GM19468 (cell line): ENCODE measurements around the gene SLC26A2.
A peak's percentile ranks its signal among the peaks of the same experiment; 100 is the strongest.

Experiments
- ATAC-seq: cut with Tn5 transposase; IDR thresholded peaks from one replicate; pipeline ENCODE4 v1.9.1; 2021; ENCODE audit warnings: mild to moderate bottlenecking, moderate library complexity, moderate number of reproducible peaks; ENCODE audit not compliant: unreplicated experiment; ENCODE audit errors: extremely low read depth

The SLC26A2 gene

DNA sequence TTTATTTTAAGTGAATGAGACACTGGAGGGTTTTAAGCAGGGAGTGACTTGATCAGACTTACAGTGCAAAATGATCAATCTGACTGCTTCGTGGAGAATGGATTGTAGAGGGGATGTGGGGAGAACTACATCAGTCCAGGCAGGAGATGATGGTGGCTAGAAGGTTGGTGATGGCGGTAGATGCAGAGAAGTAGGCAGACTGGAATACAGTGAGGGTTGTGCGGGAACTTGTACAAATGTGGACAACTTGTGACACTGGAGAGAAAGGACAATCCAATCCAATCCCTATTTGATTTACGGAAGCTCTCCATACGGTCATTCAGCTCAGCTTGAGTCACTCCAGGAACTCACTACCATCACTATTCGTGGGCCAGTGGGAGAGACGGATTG is 39.3 kb downstream of the SLC26A2 start:
- no peak for ATAC-seq

DNA sequence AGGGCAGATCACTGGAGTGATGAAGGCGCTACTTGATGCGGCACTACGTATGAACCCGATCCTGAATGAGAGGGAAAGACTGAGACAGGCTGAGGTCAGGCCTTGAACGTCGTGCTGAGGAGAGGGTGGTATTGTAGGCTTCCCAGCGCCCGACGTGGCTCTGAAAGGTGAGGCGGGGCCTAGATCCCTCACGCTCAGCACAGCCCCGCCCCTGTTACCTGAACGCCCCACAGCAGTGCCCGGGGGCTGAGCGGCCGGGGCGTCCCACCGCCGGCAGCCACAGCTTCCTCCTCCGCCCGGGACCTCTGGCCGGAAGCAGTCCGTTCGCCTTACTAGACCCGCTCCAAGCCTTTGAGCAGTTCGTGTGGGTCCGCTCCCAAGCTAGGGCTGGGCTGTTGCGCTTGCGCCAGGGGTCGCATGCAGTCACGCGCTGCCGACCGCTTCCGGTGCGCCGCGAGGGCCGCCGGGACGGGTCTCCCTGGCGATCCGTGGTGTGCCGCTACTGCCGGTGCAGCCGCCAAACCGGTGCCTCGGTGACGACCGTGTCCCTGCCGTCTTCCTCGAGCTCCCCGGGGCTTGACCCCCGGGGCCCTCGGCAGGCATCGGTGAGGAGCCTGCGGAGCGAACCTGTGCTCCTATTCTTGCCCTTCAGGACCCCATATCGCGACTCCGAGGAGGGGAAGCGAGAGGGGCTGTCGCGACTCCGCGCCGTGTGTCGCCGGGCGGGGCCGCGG is 39.9 kb downstream of the SLC26A2 start, which contains the start of the genes HMGXB3 and TIGD6:
HMGXB3 (plus strand) TSS at position 484 of the 734 bp plus-strand sequence. CDS start 4,114 bp downstream, outside the sequence.
TIGD6 (minus strand) TSS at position 399 of the 734 bp plus-strand sequence. CDS start 4,306 bp downstream, outside the sequence.
- peak; percentile 82 for ATAC-seq

DNA sequence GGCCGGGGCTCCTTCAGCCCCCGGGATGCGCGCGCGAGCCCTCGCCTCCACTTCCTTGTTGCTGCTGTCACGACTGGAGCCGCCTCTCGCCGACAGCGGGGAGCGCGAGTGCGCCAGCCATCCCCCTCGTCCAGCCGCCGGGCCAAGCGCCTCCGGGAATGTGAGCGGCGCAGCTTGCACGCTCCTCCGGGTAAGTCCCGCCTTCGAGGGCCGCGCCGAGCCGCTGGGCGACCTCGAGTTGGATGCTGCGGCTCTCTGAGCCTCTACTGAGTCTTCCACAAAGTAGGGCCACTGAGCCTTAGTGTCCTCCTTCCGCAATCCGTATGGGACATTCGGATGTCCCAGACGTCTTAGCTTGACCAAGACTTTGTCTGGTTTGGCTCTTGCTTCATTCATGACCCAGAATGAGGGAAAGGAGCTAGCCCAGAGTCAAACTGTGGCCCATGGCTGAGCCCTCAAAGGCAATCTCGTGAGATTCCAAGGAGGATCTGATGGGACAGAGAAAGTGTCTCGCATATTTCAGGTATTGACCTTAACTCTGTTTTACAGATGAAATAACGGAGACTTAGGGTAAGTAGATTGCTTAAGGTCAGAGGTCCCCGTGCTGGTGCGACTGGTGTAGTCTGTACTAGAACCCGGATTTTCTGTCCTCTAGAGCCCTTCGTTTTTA is 40.6 kb downstream of the SLC26A2 start:
- ATAC-seq, result no peak

DNA sequence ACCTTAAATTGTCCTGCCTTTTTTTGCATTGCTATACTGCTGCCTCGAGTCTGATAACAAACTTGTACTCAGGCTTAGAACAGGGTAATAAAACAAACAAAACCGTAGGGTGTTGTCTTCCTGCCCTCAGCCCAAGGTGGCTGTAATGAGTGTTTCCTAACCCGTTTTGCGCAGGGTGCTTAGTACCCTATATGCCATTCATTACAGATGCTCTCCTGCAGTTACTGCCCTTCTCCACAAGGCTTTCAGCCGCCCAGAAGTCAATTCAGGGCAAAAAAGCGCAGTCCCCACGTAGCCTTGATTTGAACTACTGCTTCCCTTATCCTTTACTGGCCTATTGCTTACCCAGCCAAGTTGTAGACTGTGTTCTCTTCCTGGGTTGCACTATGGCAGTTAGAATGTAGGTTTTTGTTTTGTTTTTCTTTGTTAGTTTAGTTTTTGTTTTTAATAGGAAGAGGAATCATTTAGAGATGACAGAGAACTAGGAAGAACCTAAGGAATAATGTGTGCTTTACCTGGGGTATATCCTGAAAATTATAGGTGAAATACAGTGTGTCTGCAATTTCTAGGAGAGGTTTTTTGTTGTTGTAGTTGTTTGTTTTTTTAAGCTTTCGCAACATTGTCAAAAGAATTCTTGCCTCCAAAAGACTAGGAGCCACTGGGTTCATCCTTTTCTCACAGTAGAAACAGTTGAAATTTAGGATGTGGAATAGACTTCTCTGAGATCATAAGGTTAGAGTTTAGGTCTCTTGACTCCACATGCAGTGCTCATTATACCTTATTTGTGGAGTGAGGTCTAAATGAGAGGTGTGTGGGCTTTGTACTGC is 41.3 kb downstream of the SLC26A2 start:
- peak; percentile 67 for ATAC-seq

DNA sequence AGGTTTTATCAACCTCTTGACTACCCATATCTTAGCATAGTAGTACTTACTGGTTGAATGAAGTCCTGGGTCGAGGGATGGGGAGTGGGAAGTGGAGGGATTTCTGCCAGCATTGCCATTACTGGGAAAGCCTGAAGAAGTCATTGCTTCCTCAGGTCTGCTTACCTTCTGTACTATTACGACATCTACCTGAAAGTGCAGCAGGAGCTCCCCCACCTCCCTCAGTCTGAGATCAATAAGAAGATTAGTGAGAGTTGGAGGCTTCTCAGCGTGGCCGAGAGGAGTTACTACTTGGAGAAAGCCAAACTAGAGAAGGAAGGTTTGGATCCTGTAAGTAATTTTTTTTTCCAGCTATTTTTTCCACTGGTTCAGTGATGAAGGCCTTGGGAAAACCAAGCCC is 45.8 kb downstream of the SLC26A2 start:
- ATAC-seq, result no peak

DNA sequence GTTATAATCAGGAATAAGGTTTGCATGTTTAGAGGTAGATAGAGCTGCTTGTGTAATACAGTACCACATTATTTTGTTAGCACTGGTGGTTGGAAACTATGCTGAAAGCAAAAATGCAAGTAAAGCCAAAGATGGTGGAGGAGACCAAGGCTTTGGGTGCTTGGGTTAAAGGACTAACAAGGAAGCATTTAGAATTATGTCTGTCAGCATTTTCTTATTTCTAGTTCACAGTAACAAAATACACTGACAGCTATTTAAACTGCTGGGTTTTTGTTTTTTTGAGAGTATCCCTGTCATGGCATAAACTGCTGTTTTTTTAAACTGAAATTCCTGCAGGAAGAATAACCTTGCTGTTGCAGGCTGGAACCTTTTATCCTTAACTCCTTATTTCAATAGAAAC is 46.5 kb downstream of the SLC26A2 start:
- no peak for ATAC-seq

DNA sequence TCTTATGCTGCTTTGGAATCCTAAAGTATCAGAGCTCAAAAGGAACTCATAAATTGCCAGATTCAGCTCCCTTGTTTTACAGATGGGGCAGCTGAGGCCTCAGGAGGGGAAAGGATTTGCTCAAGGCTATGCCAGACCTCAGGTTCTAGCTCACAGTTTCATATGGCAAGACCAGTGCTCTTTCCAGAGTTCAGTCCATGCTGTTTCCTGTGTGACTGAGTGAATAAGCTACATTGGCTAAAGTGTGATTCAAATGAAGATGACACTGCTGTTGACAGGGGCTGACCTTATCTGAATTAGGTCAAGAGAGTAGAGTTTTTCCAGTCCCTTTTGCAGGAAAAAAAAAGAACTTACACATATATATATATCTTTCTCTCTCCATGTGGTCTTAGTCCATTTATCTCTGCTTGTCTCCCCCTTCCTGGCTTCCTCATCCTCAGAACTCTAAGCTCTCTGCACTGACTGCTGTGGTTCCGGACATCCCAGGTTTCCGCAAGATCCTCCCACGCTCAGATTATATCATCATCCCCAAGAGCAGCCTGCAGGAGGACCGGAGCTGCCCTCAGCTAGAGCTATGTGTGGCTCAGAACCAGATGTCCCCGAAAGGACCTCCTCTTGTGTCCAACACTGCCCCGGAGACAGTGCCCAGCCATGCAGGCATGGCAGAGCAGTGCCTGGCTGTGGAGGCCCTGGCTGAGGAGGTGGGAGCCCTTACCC is 49.3 kb downstream of the SLC26A2 start:
- ATAC-seq, result no peak

DNA sequence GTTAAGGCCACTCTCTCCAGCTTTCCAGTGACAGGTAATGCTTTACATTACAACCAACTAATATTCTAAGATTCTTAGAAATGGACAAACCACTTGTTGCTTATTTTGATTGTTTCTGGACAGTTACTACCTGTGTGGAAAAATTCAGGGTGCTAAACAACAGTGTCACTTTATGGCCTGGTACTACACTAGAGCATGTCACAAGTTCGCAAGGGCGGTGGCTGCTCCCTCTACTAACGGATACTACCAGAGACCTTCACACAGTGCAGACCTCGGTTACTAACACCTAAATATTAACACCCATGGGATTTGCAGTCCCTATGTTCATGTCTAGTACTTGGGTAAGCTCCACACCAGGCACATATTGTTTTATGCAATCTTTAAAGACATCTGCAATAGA is 53.4 kb downstream of the SLC26A2 start:
- ATAC-seq, result no peak

DNA sequence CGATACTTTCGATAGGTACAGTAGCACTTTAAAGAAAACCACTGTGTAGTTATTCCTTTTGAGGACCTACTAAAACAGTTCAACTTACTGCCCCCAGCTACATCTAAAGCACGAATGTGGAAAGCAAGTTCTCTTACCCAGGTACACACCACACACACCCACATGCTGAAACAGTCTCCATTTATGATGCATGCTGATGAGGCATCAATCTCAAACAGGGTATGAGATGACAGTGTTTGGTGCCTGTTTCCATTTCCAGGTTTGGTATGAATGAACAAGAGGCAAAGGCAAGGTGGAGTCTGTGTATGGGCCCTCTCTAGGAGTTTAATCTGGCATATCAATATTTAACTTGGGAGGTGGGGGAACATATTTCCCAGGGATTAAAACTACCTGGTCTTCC is 53.9 kb downstream of the SLC26A2 start:
- ATAC-seq, result no peak

DNA sequence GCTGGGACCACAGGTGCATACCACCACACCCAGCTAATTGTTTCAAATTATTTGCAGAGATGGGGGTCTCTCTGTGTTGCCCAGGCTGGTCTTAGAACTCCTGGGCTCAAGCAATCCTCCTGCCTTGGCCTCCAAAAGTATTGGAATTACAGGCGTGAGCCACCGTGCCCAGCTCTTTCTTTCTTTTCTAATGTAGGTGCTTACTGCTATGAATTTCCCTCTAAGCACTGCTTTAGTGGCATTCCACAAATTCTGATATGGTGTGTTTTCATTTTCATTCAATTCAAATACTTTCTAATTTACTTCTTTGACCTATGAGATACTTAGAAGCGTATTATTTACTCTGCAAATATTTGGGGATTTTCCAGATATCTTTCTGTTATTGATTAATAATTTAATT is 54.9 kb downstream of the SLC26A2 start:
- ATAC-seq, result no peak

DNA sequence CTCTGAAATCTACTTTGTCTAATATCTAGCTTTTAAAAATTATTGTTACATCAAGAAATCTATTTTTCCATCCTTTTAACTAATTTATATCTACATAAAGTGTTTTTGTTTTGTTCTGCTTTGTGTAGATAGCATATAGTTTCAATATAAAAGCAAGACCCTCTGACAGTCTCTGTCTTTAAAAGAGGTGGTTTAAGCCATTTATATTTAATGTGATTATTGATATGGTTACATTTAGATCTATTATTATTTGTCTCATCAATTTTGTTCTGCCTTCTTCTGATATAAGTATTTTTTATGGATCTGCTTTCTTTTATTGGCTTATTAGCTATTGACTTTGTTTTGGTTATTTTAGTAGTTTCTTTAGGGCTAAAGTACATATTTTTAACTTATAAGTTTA is 56.0 kb downstream of the SLC26A2 start:
- ATAC-seq, result no peak

DNA sequence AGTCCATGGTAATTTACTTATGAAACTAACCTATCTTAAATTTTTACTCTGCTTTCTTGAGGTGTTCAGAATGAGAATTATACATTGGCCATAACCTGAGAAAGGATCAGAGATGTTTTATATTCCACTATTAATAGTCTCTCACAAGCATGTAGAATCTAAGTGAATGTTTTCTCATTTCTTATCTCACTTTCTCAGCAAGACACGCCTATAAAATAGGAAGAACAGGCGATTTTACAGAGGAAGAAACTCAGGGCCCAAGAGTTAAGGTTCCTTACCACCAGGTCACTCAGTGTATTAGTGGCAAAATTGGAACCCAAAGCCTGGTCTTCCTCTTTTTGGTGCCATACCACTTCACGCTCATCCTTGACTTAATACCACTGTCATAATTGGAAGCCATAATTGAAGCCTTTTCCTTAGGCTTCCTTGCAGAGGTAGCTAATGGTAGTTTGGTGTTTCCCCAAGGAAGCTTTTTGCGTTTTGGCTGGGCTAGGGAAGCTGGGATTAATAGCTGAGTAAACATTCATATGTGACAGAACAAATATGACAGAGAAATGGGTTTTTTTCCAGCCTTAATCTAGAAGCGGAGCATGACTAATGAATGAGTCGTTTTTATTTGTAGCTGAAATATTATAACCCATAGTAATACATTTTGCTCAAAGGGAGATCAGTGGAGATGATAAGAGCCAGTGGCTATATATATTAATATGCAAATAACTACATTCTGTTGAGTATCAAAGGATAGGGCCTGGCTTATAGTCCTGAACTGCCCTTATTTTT is 56.9 kb downstream of the SLC26A2 start:
- ATAC-seq, result no peak

DNA sequence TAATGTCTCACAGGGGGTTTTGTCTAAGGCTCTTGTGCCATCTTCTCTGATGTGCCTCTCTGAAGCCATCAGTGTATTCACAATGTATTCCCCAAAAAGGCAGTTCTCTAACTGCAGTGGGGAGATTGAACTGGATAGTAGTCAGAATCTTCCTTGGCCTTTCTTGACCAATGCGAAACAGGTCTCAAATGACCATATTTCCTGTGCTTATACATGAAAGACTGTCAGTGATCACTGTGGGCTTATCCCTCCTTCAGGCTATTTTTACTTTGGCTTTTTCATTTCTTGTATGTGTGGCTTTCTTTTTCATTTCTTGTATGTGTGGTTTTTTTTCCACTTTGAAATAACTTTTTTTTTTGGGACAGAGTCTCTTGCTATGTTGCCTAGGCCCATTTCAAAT is 59.7 kb downstream of the SLC26A2 start:
- no peak for ATAC-seq

DNA sequence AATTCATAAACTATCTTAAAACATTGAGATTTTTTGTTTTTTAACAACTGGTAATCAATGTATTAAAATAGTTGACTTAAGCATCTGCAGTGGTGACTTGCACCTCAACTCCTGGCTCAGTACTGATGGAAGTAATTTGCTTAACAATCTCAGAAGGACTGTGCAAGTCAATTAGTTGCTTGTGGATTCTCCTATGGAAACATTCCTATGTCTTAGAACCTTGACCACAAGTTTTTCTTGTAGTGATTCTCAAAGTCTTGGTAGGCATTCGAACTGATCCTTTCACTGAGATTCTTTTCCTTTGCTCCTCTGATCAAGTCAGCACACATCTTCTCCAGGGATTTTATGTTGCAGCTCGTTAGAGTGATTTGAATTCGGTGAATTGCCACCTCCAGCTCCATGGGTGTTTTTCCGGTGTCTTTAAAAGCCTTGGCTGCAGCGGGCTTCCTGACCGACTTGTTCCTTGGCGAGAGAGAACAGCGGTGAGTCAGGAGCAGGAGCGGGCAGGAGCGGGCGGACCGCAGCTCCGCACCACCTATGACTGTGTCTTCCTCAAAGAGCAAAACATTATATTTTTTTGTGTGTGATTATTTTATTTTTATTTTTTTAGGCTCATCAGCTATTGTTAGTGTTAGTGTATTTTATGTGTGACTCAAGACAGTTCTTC is 61.1 kb downstream of the SLC26A2 start:
- ATAC-seq, result no peak

DNA sequence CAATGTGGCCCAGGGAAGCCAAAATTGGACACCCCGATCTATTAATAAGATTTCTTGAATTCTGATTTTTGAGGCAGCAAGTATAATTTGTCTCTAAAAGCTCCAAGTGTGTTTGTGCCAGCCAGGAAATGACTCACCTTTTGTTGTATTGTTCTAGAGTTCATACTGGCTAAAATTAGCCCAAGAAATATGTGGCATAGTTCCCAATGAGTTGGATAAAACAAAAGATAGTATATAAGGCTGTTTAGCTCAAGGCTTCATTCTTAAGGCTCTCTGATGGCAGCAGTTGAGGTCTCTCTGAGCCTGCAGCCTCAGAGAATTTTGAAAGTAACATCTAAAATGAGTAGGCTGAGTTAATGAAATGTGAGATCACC is 61.6 kb downstream of the SLC26A2 start:
- ATAC-seq, result no peak

DNA sequence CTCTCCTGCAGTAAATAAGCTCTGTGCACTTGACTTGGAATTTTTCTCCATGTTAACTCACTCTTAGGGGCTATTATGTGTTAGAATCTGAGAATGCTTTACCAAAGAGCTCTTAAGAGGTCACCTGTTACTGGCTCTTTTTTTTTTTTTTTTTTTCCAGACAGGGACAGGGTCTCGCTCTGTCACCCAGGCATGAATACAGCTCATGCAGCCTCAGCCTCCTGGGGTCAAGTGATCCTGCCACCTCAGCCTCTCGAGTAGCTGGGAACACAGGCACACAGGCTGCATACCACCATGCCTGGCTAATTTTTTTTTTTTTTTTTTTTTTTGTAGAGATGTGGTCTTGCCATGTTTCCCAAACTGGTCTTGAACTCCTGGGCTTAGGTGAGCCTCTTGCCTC is 62.1 kb downstream of the SLC26A2 start:
- no peak for ATAC-seq

DNA sequence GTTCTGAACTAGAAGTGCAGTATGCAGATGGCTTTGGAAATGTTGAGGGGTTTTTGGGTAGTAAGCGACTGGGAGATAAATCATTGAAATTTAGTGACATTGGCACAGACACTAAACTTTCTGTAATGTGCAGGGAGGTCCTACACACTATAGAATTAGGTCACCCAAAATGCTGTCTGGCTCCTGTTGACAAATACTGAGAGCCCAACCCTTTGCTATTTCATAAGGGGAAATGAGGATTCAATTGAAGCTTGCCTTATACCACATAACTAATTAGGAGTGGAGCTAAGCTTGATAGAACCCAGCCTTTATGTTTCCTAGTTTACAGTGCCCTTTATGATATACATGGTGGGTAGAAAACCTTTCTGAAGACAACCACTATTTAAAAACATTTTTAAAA is 62.6 kb downstream of the SLC26A2 start:
- no peak for ATAC-seq

DNA sequence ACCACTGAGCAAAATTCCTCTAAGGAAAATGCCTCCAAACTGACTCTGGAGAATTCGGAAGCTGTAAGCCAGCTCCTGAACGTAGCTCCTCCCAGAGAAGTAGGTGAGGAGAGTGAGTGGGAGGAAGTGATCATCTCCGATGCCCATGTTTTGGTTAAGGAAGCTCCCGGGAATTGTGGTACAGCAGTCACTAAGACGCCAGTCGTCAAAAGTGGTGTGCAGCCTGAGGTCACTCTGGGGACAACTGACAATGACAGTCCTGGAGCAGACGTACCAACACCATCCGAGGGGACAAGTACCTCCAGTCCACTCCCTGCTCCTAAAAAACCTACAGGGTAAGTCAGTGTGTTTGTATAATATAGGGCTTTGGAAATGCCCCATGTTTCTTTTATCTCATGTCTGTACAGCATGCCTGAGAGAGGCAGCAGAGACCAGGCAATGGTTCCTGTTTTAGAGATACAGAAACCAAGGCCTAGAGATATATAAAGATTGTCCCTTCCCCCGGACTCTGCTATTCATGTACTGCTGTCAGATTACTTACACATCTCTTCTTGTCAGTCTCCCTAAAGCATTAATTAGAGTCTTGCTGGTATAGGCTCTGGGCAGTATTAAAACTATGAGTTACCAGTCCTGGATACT is 63.9 kb downstream of the SLC26A2 start:
- no peak for ATAC-seq
